AG09309 (cell line): ENCODE measurements around the gene KCNMB4.
A peak's percentile ranks its signal among the peaks of the same experiment; 100 is the strongest.

Source experiments
- DNase-seq: peaks from one replicate; pipeline ENCODE4 v3.0.0-alpha.2; 2010; ENCODE audit warnings: low read depth
- H3K4me3 ChIP-seq: 2 replicates; pipeline ENCODE4 v1.5.1; 2011; ENCODE audit warnings: mild to moderate bottlenecking, low read depth, low read length, moderate library complexity; ENCODE audit not compliant: control insufficient read depth
- CTCF ChIP-seq: IDR thresholded peaks from 2 replicates; pipeline ENCODE4 v1.5.1; 2011; ENCODE audit warnings: mild to moderate bottlenecking, low read depth, low read length, inconsistent platforms; ENCODE audit not compliant: insufficient read depth, control insufficient read depth; ENCODE audit errors: missing control alignments

The KCNMB4 gene

GRCh38 chr12:70354787-70355186 is 11.3 kb upstream of the KCNMB4 start:
- no peak for DNase-seq
- no peak for TF ChIP-seq CTCF

GRCh38 chr12:70355972-70356371 is 10.1 kb upstream of the KCNMB4 start:
- no peak for TF ChIP-seq CTCF
- no peak overlapping the region for H3K4me3 ChIP-seq
- DNase-seq, result no peak

More at GRCh38 chr12:70354787-70355186, 11.3 kb upstream of the KCNMB4 start:
- H3K4me3 ChIP-seq, result no peak overlapping the region

GRCh38 chr12:70359458-70360197 is 6.5 kb upstream of the KCNMB4 start:
- DNase-seq, result no peak
- no peak for TF ChIP-seq CTCF
- no peak overlapping the region for H3K4me3 ChIP-seq

- DNase-seq, result no peak
- no peak overlapping the region for H3K4me3 ChIP-seq
- TF ChIP-seq CTCF, result no peak
Observed at GRCh38 chr12:70360218-70360617, 5.9 kb upstream of the KCNMB4 start.

- no peak for TF ChIP-seq CTCF
- peak overlapping the region; percentile 55 for H3K4me3 ChIP-seq
- no peak for DNase-seq
Observed at GRCh38 chr12:70364695-70365397, 1.2 kb upstream of the KCNMB4 start.

- no peak for TF ChIP-seq CTCF
- peak overlapping the region; percentile 55 for H3K4me3 ChIP-seq
- no peak for DNase-seq
Observed at GRCh38 chr12:70365398-70365647, 767 bp upstream of the KCNMB4 start.
